Stimulated activated CD8-positive, alpha-beta memory T cell treated with anti-CD3 and anti-CD28 coated beads, Interleukin-12 subunit alpha, Interleukin-12 subunit beta, amount 100 ng/mL, for 24 hours (primary cell): Measurements from ENCODE around the gene KCNV2.

Experiments
- DNase-seq: peaks from one replicate; pipeline ENCODE4 v3.0.0-alpha.2; 2020; ENCODE audit errors: extremely low read depth

KCNV2 gene

GRCh38 chr9:2720179-2720654, 2.9 kb downstream of the KCNV2 start:
- no peak for DNase-seq

- DNase-seq: no peak
Observed at GRCh38 chr9:2722715-2723114, 5.4 kb downstream of the KCNV2 start.

- DNase-seq: no peak
Observed at GRCh38 chr9:2723376-2724065, 6.2 kb downstream of the KCNV2 start.

GRCh38 chr9:2725126-2725525, 7.8 kb downstream of the KCNV2 start:
- DNase-seq: no peak

- no peak for DNase-seq
Observed at GRCh38 chr9:2725898-2726649, 8.8 kb downstream of the KCNV2 start.

GRCh38 chr9:2726650-2727340, 9.5 kb downstream of the KCNV2 start:
- no peak for DNase-seq

GRCh38 chr9:2727374-2727773, 10.1 kb downstream of the KCNV2 start:
- no peak for DNase-seq

GRCh38 chr9:2727966-2728613, 10.8 kb downstream of the KCNV2 start:
- no peak for DNase-seq

GRCh38 chr9:2729003-2729402, 11.7 kb downstream of the KCNV2 start:
- DNase-seq: no peak

- DNase-seq: no peak
Observed at GRCh38 chr9:2729721-2730120, 12.4 kb downstream of the KCNV2 start.

GRCh38 chr9:2730971-2731370, 13.7 kb downstream of the KCNV2 start:
- DNase-seq: no peak

- DNase-seq: no peak
Observed at GRCh38 chr9:2732492-2732891, 15.2 kb downstream of the KCNV2 start.

- no peak for DNase-seq
Observed at GRCh38 chr9:2740616-2741015, 23.3 kb downstream of the KCNV2 start.

- DNase-seq: no peak
Observed at GRCh38 chr9:2741441-2742158, 24.3 kb downstream of the KCNV2 start.

GRCh38 chr9:2742214-2742613, 24.9 kb downstream of the KCNV2 start:
- no peak for DNase-seq

- no peak for DNase-seq
Observed at GRCh38 chr9:2743937-2744529, 26.7 kb downstream of the KCNV2 start.

- DNase-seq: no peak
Observed at GRCh38 chr9:2745560-2746380, 28.5 kb downstream of the KCNV2 start.

GRCh38 chr9:2749485-2749884, 32.2 kb downstream of the KCNV2 start:
- DNase-seq: no peak

- DNase-seq: no peak
Observed at GRCh38 chr9:2755285-2755684, 38.0 kb downstream of the KCNV2 start.
